HT-29 (cell line): ENCODE results near the gene CARS1. TPM values are rescaled to one million over a fixed set of nuclear protein-coding genes. Genes with fewer than 3 reads are reported as not detected.
A peak's percentile ranks its signal among the peaks of the same experiment; 100 is the strongest.

Source experiments
- DNase-seq: peaks from one replicate; pipeline ENCODE4 v3.0.0-alpha.2; 2015; ENCODE audit warnings: low spot score
- small RNA-seq: library from RNA; depleted of rRNA; stranded (forward); fragments of <200 nt; gene quantifications from one replicate; pipeline ENCODE3, GENCODE V24; 2014
- total RNA-seq: library from RNA; depleted of rRNA; stranded (reverse); fragments of >200 nt; shearing (Covaris generic); gene quantifications from 2 replicates; pipeline ENCODE4 v1.2.3, GENCODE V29; 2014; rRNA removed

Gene CARS1
- total RNA-seq, 1 experiment from 2014 or later = 55.8 TPM

- no peak for DNase-seq
These were observed 94.0 kb downstream of the CARS1 start for GRCh38 chr11:2963112-2963754.

- no peak for DNase-seq
These were observed 96.1 kb downstream of the CARS1 start for GRCh38 chr11:2961080-2961479.

GRCh38 chr11:2960139-2960538, 97.1 kb downstream of the CARS1 start:
- no peak for DNase-seq

- no peak for DNase-seq
These were observed 99.0 kb downstream of the CARS1 start for GRCh38 chr11:2958251-2958650.

GRCh38 chr11:2955906-2956476, 101.2 kb downstream of the CARS1 start:
- no peak for DNase-seq

GRCh38 chr11:2954263-2954662, 103.0 kb downstream of the CARS1 start:
- DNase-seq = no peak

GRCh38 chr11:2952290-2952689, 104.9 kb downstream of the CARS1 start:
- no peak for DNase-seq

- no peak for DNase-seq
These were observed 105.8 kb downstream of the CARS1 start for GRCh38 chr11:2951231-2952110.

Small RNA genes within 50 kb of the gene (small RNA-seq; reads per million reads assigned to genes)
- gene RNU1-91P = not detected
- gene SNORA54 = 0.79 reads per million, percentile 18 among the genes with 10 or more reads in this experiment

Other genes with a start within 250 kb of the CARS1 start
- 5.3 and 9.1 TPM in 2 replicates for gene CDKN1C, start 171.6 kb downstream of the CARS1 start, total RNA-seq
- 345 and 406 TPM in 2 replicates for gene PHLDA2, start 128.0 kb downstream of the CARS1 start, total RNA-seq
- gene NAP1L4, start 65.1 kb downstream of the CARS1 start, total RNA-seq = 114 and 116 TPM in 2 replicates
- gene OSBPL5, start 107.9 kb upstream of the CARS1 start, total RNA-seq = 93.1 and 106 TPM in 2 replicates
- gene MRGPRG, start 161.4 kb upstream of the CARS1 start, total RNA-seq = not detected in 2 replicates
- gene MRGPRE, start 175.0 kb upstream of the CARS1 start, total RNA-seq = 0.36 TPM in 1 of 2 replicates, not detected in the other